PC-9 (cell line): ENCODE measurements around the gene USP17L17. TPM values are rescaled to one million over a fixed set of nuclear protein-coding genes. Genes with fewer than 3 reads are reported as not detected.
"Not testable (repeated sequence)": the region's sequence is repeated elsewhere in the genome, so short reads cannot be mapped to it uniquely, and the experiment has no call there.

Source experiments
- BruUV-seq: library from RNA; stranded (reverse); fragments of 400-500 nt; replicated peaks from 2 replicates; lab custom pipeline; 2021; lab: Mats Ljungman, UMichigan
- CTCF ChIA-PET: fragments of 300-600 bp; sonication (Branson Sonifier 250); formaldehyde crosslinking; loops from one replicate; lab custom pipeline; 2022; ENCODE audit warnings: antibody characterized with exemption; lab: Charles Lee
- POLR2A ChIA-PET: fragments of 300-600 bp; sonication (Branson Sonifier 250); formaldehyde crosslinking; loops from one replicate; lab custom pipeline; 2022; ENCODE audit warnings: antibody characterized with exemption; ENCODE audit not compliant: unreplicated experiment; lab: Charles Lee
- DNase-seq, 2 experiments: peaks; one replicate each; pipeline versions ENCODE4 v3.0.0 to v3.0.0-alpha.2; 2015 to 2022; ENCODE audit warnings: mixed read lengths in 1 of 2
- H2AFZ ChIP-seq: fragments of 200-600 bp; sonication (generic); 2 replicates; pipeline ENCODE4 v1.8.1; 2017; ENCODE audit warnings: antibody characterized with exemption
- H3F3A ChIP-seq: fragments of 200-600 bp; sonication (generic); 2 replicates; pipeline ENCODE4 v1.8.1; 2017; ENCODE audit warnings: antibody characterized with exemption, mild to moderate bottlenecking, low read depth; ENCODE audit not compliant: insufficient read depth
- H3K27ac ChIP-seq: fragments of 200-600 bp; sonication (generic); 2 replicates; pipeline ENCODE4 v1.6.1; 2016; ENCODE audit warnings: mixed run types
- H3K27me3 ChIP-seq: fragments of 200-600 bp; sonication (generic); 2 replicates; pipeline ENCODE4 v1.6.1; 2016; ENCODE audit warnings: low read depth, mixed run types; ENCODE audit not compliant: insufficient read depth
- H3K36me3 ChIP-seq: fragments of 200-600 bp; sonication (generic); 2 replicates; pipeline ENCODE4 v1.6.1; 2016; ENCODE audit warnings: low read depth, mixed run types
- H3K4me1 ChIP-seq: fragments of 200-600 bp; sonication (generic); replicated peaks from 2 replicates; pipeline ENCODE4 v1.6.1; 2016; ENCODE audit warnings: mixed run types; ENCODE audit not compliant: insufficient read depth
- H3K4me2 ChIP-seq: fragments of 200-600 bp; sonication (generic); 2 replicates; pipeline ENCODE4 v1.6.1; 2017; ENCODE audit warnings: mixed run types
- H3K4me3 ChIP-seq: fragments of 200-600 bp; sonication (generic); 2 replicates; pipeline ENCODE4 v1.6.1; 2016; ENCODE audit warnings: mixed run types
- H3K79me2 ChIP-seq: fragments of 200-600 bp; sonication (generic); 2 replicates; pipeline ENCODE4 v1.6.1; 2017; ENCODE audit warnings: low read depth, mixed run types
- H3K9me2 ChIP-seq: fragments of 200-600 bp; sonication (generic); 2 replicates; pipeline ENCODE4 v1.8.1; 2017; ENCODE audit warnings: mild to moderate bottlenecking; ENCODE audit not compliant: insufficient read depth
- H3K9me3 ChIP-seq: fragments of 200-600 bp; sonication (generic); 2 replicates; pipeline ENCODE4 v1.8.1; 2016; ENCODE audit warnings: low read depth; ENCODE audit not compliant: insufficient read depth
- H4K20me1 ChIP-seq: fragments of 200-600 bp; sonication (generic); 2 replicates; pipeline ENCODE4 v1.8.1; 2017; ENCODE audit not compliant: insufficient read depth
- intact Hi-C: fragments of 100-400 bp; cut with micrococcal nuclease; formaldehyde crosslinking; loops from one replicate; pipeline ENCODE4 v1.10.0; 2022; ENCODE audit not compliant: unreplicated experiment
- total RNA-seq: library from RNA; stranded (reverse); gene quantifications from 2 replicates; pipeline ENCODE4 v1.2.3, GENCODE V29; 2021

Gene USP17L17
- total RNA-seq, 1 experiment from 2014 or later, result not detected

DNA sequence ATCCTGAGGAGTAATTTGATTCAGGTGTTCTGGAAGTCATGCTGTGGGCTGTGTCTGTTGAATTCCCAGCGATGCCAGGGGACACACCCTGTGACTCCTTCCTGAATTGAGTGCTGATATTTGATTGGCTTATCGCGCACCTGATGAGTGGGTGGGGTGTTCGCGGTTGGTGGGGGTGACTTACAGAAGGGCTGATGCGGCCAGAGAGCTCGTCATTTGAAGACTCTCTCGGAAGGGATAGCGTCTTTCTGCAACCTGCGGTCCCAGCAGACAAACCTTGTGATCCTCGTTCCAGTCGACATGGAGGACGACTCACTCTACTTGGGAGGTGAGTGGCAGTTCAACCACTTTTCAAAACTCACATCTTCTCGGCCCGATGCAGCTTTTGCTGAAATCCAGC, 9.6 kb upstream of the USP17L17 start, which contains the start of gene USP17L15:
TSS of gene USP17L15 (plus strand) at position 301 of the 400 bp plus-strand sequence. CDS start at position 301, 0 bp downstream.
- H3K9me2 ChIP-seq, intact Hi-C loops, H3K9me3 ChIP-seq, CTCF ChIA-PET, H2AFZ ChIP-seq, H3K4me3 ChIP-seq, H4K20me1 ChIP-seq, POLR2A ChIA-PET, DNase-seq, H3K36me3 ChIP-seq, H3K4me1 ChIP-seq, H3K4me2 ChIP-seq, H3K27me3 ChIP-seq, H3K79me2 ChIP-seq, BruUV-seq, H3K27ac ChIP-seq, H3F3A ChIP-seq: not testable (repeated sequence)

DNA sequence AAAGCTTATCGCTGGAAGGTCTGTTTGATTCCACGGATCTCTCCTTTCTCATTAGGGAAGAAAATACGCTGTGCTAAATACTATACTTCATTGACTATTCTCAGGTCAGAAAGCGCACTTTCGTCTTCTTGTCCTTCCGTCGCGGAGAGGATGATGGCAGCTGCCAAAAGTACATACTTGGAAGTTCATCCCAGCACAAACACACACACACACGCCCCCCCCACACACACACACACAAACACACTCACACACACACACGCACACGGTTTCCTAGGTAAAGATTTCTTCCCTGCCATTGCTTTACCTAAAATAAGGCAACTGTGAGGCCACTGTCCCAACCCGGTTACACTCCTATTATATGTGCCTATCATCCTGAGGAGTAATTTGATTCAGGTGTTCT, 5.2 kb upstream of the USP17L17 start:
- H4K20me1 ChIP-seq, H2AFZ ChIP-seq, H3K4me1 ChIP-seq, H3K4me3 ChIP-seq, H3K27me3 ChIP-seq, H3F3A ChIP-seq, H3K4me2 ChIP-seq, H3K9me2 ChIP-seq, H3K27ac ChIP-seq, DNase-seq, BruUV-seq, POLR2A ChIA-PET, H3K79me2 ChIP-seq, intact Hi-C loops, CTCF ChIA-PET, H3K9me3 ChIP-seq, H3K36me3 ChIP-seq: not testable (repeated sequence)

DNA sequence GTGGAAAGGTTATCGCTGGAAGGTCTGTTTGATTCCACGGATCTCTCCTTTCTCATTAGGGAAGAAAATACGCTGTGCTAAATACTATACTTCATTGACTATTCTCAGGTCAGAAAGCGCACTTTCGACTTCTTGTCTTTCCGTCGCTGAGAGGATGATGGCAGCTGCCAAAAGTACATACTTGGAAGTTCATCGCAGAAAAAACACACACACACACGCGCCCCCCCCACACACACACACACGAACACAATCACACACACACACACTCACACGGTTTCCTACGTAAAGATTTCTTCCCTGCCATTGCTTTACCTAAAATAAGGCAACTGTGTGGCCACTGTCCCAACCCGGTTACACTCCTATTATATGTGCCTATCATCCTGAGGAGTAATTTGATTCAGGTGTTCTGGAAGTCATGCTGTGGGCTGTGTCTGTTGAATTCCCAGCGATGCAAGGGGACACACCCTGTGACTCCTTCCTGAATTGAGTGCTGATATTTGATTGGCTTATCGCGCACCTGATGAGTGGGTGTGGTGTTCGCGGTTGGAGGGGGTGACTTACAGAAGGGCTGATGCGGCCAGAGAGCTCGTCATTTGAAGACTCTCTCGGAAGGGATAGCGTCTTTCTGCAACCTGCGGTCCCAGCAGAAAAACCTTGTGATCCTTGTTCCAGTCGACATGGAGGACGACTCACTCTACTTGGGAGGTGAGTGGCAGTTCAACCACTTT, 4.4 kb downstream of the USP17L17 start, which contains the start of gene USP17L18:
TSS of gene USP17L18 (plus strand) at position 678 of the 728 bp plus-strand sequence. CDS start at position 678, 0 bp downstream.
- intact Hi-C loops, H3K4me1 ChIP-seq, H3K9me2 ChIP-seq, H3K4me3 ChIP-seq, H3F3A ChIP-seq, POLR2A ChIA-PET, H3K27ac ChIP-seq, H3K9me3 ChIP-seq, H3K4me2 ChIP-seq, H2AFZ ChIP-seq, H3K79me2 ChIP-seq, H4K20me1 ChIP-seq, H3K36me3 ChIP-seq, BruUV-seq, H3K27me3 ChIP-seq, CTCF ChIA-PET: not testable (repeated sequence)
- DNase-seq, result peak in 1 of 2 experiments; percentile 0

DNA sequence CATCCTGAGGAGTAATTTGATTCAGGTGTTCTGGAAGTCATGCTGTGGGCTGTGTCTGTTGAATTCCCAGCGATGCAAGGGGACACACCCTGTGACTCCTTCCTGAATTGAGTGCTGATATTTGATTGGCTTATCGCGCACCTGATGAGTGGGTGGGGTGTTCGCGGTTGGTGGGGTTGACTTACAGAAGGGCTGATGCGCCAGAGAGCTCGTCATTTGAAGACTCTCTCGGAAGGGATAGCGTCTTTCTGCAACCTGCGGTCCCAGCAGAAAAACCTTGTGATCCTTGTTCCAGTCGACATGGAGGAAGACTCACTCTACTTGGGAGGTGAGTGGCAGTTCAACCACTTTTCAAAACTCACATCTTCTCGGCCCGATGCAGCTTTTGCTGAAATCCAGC, 9.4 kb downstream of the USP17L17 start, which contains the start of gene USP17L19:
TSS of gene USP17L19 (plus strand) at position 301 of the 400 bp plus-strand sequence. CDS start at position 301, 0 bp downstream.
- H3K9me2 ChIP-seq, H3K36me3 ChIP-seq, H3K4me3 ChIP-seq, H3K27ac ChIP-seq, H3K27me3 ChIP-seq, intact Hi-C loops, DNase-seq, H4K20me1 ChIP-seq, POLR2A ChIA-PET, H3K4me2 ChIP-seq, H3K9me3 ChIP-seq, H3K79me2 ChIP-seq, H3K4me1 ChIP-seq, BruUV-seq, H2AFZ ChIP-seq, CTCF ChIA-PET, H3F3A ChIP-seq: not testable (repeated sequence)

DNA sequence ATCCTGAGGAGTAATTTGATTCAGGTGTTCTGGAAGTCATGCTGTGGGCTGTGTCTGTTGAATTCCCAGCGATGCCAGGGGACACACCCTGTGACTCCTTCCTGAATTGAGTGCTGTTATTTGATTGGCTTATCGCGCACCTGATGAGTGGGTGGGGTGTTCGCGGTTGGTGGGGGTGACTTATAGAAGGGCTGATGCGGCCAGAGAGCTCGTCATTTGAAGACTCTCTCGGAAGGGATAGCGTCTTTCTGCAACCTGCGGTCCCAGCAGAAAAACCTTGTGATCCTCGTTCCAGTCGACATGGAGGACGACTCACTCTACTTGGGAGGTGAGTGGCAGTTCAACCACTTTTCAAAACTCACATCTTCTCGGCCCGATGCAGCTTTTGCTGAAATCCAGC, 14.1 kb downstream of the USP17L17 start, which contains the start of gene USP17L20:
TSS of gene USP17L20 (plus strand) at position 301 of the 400 bp plus-strand sequence. CDS start at position 301, 0 bp downstream.
- H3K79me2 ChIP-seq, H3K27ac ChIP-seq, BruUV-seq, POLR2A ChIA-PET, H3K9me2 ChIP-seq, H3K9me3 ChIP-seq, H3K27me3 ChIP-seq, H2AFZ ChIP-seq, H3F3A ChIP-seq, H3K36me3 ChIP-seq, DNase-seq, H3K4me2 ChIP-seq, H3K4me1 ChIP-seq, CTCF ChIA-PET, intact Hi-C loops, H3K4me3 ChIP-seq, H4K20me1 ChIP-seq: not testable (repeated sequence)

DNA sequence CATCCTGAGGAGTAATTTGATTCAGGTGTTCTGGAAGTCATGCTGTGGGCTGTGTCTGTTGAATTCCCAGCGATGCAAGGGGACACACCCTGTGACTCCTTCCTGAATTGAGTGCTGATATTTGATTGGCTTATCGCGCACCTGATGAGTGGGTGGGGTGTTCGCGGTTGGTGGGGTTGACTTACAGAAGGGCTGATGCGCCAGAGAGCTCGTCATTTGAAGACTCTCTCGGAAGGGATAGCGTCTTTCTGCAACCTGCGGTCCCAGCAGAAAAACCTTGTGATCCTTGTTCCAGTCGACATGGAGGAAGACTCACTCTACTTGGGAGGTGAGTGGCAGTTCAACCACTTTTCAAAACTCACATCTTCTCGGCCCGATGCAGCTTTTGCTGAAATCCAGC, 18.9 kb downstream of the USP17L17 start, which contains the start of gene USP17L21:
TSS of gene USP17L21 (plus strand) at position 301 of the 400 bp plus-strand sequence. CDS start at position 301, 0 bp downstream.
- intact Hi-C loops, DNase-seq, H2AFZ ChIP-seq, BruUV-seq, CTCF ChIA-PET, H3F3A ChIP-seq, H3K9me2 ChIP-seq, H3K27me3 ChIP-seq, H3K9me3 ChIP-seq, H3K4me3 ChIP-seq, H3K36me3 ChIP-seq, H3K4me2 ChIP-seq, POLR2A ChIA-PET, H3K79me2 ChIP-seq, H3K4me1 ChIP-seq, H3K27ac ChIP-seq, H4K20me1 ChIP-seq: not testable (repeated sequence)

DNA sequence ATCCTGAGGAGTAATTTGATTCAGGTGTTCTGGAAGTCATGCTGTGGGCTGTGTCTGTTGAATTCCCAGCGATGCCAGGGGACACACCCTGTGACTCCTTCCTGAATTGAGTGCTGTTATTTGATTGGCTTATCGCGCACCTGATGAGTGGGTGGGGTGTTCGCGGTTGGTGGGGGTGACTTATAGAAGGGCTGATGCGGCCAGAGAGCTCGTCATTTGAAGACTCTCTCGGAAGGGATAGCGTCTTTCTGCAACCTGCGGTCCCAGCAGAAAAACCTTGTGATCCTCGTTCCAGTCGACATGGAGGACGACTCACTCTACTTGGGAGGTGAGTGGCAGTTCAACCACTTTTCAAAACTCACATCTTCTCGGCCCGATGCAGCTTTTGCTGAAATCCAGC, 23.6 kb downstream of the USP17L17 start, which contains the start of gene USP17L22:
TSS of gene USP17L22 (plus strand) at position 301 of the 400 bp plus-strand sequence. CDS start at position 301, 0 bp downstream.
- H3K27ac ChIP-seq, intact Hi-C loops, H3K36me3 ChIP-seq, H3K9me2 ChIP-seq, H3K4me1 ChIP-seq, POLR2A ChIA-PET, H2AFZ ChIP-seq, DNase-seq, H3K9me3 ChIP-seq, H3K4me2 ChIP-seq, H3F3A ChIP-seq, H3K79me2 ChIP-seq, H3K27me3 ChIP-seq, H3K4me3 ChIP-seq, H4K20me1 ChIP-seq, CTCF ChIA-PET, BruUV-seq: not testable (repeated sequence)
